ENCODE measurements around the gene CABP7. TPM values are rescaled to one million over a fixed set of nuclear protein-coding genes. Genes with fewer than 3 reads are reported as not detected.
A peak's percentile ranks its signal among the peaks of the same experiment; 100 is the strongest.

The CABP7 gene
- total and polyA plus RNA-seq, 2 experiments from 2014 or later, result 0.16 TPM; not detected in 1

GRCh38 chr22:29689206-29689879 lies 30.5 kb upstream of the CABP7 start:
- WGBS (ENCODE audit: low lambda C conversion rate, missing lambda C conversion rate), result 53% methylated on average over 5 of the region's 5 CpGs
- Histone ChIP-seq H3K9me3 (ENCODE audit: low read depth) (no peaks in the 10 kb centered on the region), H3K4me1 (ENCODE audit: insufficient read depth) (peaks cover 10% of the 10 kb centered on the region), H3K27me3 (no peaks in the 10 kb centered on the region), H3K27ac (peak overlapping the region; percentile 45), H3K4me3 (no peak overlapping the region), H2AFZ (no peak overlapping the region), H4K20me1 (ENCODE audit: insufficient read depth, poor library complexity, severe bottlenecking) (no peaks in the 10 kb centered on the region), H3K4me2 (peak overlapping the region; percentile 28), H3K36me3 (replicated peaks; ENCODE audit: insufficient read depth, low read depth) (no peaks in the 10 kb centered on the region), H3K9me2 (replicated peaks; ENCODE audit: insufficient read depth) (no peaks in the 10 kb centered on the region), H3K79me2 (no peaks in the 10 kb centered on the region)
- no peak for DNase-seq (ENCODE audit: low spot score)
- TF ChIP-seq EZH2 (IDR thresholded peaks at IDR 0.05; ENCODE audit: borderline replicate concordance) (no peak), CTCF (IDR thresholded peaks at IDR 0.05; ENCODE audit: poor library complexity) (no peak), EZH2phosphoT487 (IDR thresholded peaks at IDR 0.05; ENCODE audit: low read depth, severe bottlenecking, unreplicated experiment) (no peak)

- Histone ChIP-seq H2AFZ (no peak overlapping the region), H3K9me2 (replicated peaks; ENCODE audit: insufficient read depth) (no peaks in the 10 kb centered on the region), H3K4me3 (no peak overlapping the region), H3K4me2 (peak overlapping the region; percentile 28), H3K79me2 (no peaks in the 10 kb centered on the region), H4K20me1 (ENCODE audit: insufficient read depth, poor library complexity, severe bottlenecking) (no peaks in the 10 kb centered on the region), H3K4me1 (ENCODE audit: insufficient read depth) (peaks cover 10% of the 10 kb centered on the region), H3K27me3 (no peaks in the 10 kb centered on the region), H3K27ac (peak overlapping the region; percentile 45), H3K9me3 (ENCODE audit: low read depth) (no peaks in the 10 kb centered on the region), H3K36me3 (replicated peaks; ENCODE audit: insufficient read depth, low read depth) (no peaks in the 10 kb centered on the region)
- WGBS (ENCODE audit: low lambda C conversion rate, missing lambda C conversion rate), result 20% methylated on average over 8 of the region's 8 CpGs
- no peak for TF ChIP-seq EZH2 (IDR thresholded peaks at IDR 0.05; ENCODE audit: borderline replicate concordance)
- TF ChIP-seq CTCF (IDR thresholded peaks at IDR 0.05; ENCODE audit: poor library complexity), result peak; percentile 83
- TF ChIP-seq EZH2phosphoT487 (IDR thresholded peaks at IDR 0.05; ENCODE audit: low read depth, severe bottlenecking, unreplicated experiment), result no peak
- DNase-seq (ENCODE audit: low spot score), result peak; percentile 75
Observed at GRCh38 chr22:29689880-29690213, 30.0 kb upstream of the CABP7 start.

GRCh38 chr22:29690476-29690875 lies 29.3 kb upstream of the CABP7 start:
- Histone ChIP-seq H3K27ac (peak overlapping the region; percentile 41), H3K4me2 (peak overlapping the region; percentile 28), H3K36me3 (replicated peaks; ENCODE audit: insufficient read depth, low read depth) (no peaks in the 10 kb centered on the region), H3K9me3 (ENCODE audit: low read depth) (no peaks in the 10 kb centered on the region), H3K27me3 (no peaks in the 10 kb centered on the region), H3K4me1 (ENCODE audit: insufficient read depth) (peaks cover 10% of the 10 kb centered on the region), H3K79me2 (no peaks in the 10 kb centered on the region), H2AFZ (no peak overlapping the region), H4K20me1 (ENCODE audit: insufficient read depth, poor library complexity, severe bottlenecking) (no peaks in the 10 kb centered on the region), H3K4me3 (no peak overlapping the region), H3K9me2 (replicated peaks; ENCODE audit: insufficient read depth) (no peaks in the 10 kb centered on the region)
- TF ChIP-seq CTCF (IDR thresholded peaks at IDR 0.05; ENCODE audit: poor library complexity) (no peak), EZH2phosphoT487 (IDR thresholded peaks at IDR 0.05; ENCODE audit: low read depth, severe bottlenecking, unreplicated experiment) (no peak), EZH2 (IDR thresholded peaks at IDR 0.05; ENCODE audit: borderline replicate concordance) (no peak)
- WGBS (ENCODE audit: low lambda C conversion rate, missing lambda C conversion rate), result 55% methylated on average over 9 of the region's 9 CpGs
- DNase-seq (ENCODE audit: low spot score), result no peak
